ENCODE data around the gene ZNF322.
"Not testable (repeated sequence)": the region's sequence is repeated elsewhere in the genome, so short reads cannot be mapped to it uniquely, and the experiment has no call there.

The ZNF322 gene, protein sequence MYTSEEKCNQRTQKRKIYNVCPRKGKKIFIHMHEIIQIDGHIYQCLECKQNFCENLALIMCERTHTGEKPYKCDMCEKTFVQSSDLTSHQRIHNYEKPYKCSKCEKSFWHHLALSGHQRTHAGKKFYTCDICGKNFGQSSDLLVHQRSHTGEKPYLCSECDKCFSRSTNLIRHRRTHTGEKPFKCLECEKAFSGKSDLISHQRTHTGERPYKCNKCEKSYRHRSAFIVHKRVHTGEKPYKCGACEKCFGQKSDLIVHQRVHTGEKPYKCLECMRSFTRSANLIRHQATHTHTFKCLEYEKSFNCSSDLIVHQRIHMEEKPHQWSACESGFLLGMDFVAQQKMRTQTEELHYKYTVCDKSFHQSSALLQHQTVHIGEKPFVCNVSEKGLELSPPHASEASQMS

DNA sequence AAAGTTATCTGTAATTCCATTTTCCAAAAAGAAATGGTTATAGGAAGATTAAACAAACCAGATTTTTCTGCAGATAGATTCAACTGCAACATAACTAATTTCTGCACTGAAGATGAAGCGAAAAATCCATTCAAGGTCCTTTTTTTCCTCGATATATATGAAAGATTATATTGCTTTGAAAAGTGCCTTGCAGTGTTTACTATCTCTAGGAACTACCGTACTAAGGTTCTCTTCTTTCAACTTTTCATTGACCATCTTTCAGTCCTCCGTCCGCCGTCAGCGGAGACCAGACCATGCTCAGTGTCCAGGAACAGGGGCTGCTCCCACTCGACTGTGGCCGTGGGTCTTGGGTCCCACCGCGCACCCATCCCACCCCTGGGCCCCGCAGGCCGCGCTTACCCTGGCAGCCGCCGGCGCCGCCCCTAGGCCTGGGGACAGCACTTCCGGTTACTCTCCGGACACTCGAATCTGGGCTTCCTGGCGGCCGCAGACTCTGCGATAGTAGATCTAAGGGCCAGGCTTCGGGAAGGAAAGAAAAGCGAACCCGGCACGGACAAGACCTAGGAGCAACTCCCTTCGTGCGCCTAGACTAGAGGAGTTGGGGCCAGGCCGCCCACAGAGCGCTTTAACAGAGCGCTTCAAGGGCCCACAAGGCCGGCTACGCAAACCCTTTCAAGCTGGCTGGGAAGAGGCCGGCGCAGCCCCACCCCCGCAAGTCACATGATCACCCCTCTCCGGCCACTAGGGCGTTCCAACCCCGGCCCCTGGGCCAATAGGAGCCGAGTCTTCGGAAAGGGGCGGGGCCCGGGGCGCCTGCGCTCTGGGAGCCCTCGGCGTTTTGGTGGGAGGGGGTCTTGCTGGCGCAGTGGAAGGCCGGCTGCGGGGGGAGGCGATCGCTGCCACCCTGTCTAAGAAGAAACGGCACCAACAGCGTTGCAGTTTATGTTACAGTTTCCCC lies at the start of gene ZNF322:
ZNF322 (minus strand) TSS at position 705 of the 958 bp plus-strand sequence. CDS start 21,193 bp downstream, outside the sequence.
- peak; percentile 62 for DNase-seq (ENCODE audit: low read depth, low spot score)
- POLR2A ChIA-PET = no interaction called here
- peak within 1 kb of the TSS; percentile 88 for H3K4me3 ChIP-seq (ENCODE audit: low read depth, low read length)
- TF ChIP-seq, protein P1, sequence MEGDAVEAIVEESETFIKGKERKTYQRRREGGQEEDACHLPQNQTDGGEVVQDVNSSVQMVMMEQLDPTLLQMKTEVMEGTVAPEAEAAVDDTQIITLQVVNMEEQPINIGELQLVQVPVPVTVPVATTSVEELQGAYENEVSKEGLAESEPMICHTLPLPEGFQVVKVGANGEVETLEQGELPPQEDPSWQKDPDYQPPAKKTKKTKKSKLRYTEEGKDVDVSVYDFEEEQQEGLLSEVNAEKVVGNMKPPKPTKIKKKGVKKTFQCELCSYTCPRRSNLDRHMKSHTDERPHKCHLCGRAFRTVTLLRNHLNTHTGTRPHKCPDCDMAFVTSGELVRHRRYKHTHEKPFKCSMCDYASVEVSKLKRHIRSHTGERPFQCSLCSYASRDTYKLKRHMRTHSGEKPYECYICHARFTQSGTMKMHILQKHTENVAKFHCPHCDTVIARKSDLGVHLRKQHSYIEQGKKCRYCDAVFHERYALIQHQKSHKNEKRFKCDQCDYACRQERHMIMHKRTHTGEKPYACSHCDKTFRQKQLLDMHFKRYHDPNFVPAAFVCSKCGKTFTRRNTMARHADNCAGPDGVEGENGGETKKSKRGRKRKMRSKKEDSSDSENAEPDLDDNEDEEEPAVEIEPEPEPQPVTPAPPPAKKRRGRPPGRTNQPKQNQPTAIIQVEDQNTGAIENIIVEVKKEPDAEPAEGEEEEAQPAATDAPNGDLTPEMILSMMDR (IDR thresholded peaks at IDR 0.05; ENCODE audit: insufficient read depth, low read length, missing control alignments) = no peak
- CTCF ChIA-PET = interaction anchor here (1.0 to 1.4 kb wide), 3 partner anchors 52 to 468 kb away, joined by 3 read pairs; no protein-coding TSS in a partner anchor

DNA sequence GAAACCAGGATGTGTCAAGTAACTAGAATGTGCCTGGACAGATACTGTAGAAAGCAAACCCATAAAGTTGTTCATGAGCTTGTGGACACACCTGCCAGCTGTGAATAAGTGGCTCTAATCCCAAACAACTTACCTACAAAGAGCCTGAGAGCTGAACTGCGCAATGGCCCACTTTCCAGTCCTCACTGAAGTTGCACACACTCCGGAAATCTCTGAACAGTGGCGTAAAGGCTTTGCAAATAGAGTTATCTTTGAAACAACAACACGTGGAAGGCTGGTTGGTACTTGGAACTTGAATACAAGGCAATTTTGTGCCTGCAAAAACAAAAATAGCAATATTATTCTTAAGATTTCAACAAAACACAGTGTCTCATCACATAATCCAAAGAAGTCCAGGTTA lies 46.2 kb upstream of the ZNF322 start:
- DNase-seq (ENCODE audit: low read depth, low spot score); CTCF ChIA-PET; H3K4me3 ChIP-seq (ENCODE audit: low read depth, low read length); POLR2A ChIA-PET: not testable (repeated sequence)

DNA sequence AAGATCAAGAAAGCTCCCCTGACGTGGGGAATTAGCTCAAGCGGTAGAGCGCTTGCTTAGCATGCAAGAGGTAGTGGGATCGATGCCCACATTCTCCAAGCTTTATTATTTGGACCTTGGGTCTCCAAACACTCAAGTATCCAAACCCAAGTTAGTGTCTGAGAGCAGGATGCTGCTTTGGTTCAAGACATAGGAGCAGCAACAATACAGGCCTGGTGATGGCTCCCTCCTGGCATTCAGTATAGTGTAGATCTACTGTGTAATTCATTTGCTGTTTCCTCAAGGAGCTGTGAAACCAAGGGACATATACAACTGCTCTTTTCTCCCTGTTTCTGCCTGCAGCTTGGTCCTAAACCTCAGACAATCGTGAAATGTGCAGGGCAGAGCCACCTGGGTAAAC lies 45.8 kb upstream of the ZNF322 start:
- DNase-seq (ENCODE audit: low read depth, low spot score); H3K4me3 ChIP-seq (ENCODE audit: low read depth, low read length); POLR2A ChIA-PET; CTCF ChIA-PET: not testable (repeated sequence)

DNA sequence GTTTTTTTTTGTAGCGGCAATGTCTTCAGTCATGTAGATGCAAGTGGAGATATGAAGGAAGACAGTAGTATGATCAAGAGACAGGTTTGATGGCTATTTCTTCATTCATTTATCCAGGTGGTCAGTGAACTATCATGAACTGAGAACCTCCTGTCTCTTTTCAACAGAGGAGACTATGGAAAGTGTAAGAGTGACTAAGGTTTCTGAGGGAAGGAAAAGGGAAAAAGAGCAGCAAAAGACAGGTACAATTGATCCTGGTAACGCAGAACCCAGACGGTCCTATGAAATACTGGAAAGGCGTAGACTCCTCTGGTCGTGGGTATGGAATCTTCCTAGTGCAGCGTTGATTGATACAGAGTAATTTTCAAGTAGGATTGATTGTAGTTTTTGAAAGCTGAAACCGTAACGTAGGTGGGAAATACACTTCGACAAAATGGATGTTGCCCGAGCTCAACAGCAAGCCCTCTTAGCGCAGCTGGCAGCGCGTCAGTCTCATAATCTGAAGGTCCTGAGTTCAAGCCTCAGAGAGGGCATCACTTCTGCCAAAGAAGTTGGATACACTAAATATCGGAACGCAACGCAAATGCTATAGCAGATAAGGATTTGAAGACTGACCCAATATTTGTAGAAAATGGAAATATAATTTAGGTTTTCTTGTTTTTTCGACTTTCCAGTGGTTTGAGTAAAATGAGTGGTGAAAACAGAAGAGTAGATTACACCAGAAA lies 41.6 kb upstream of the ZNF322 start:
- DNase-seq (ENCODE audit: low read depth, low spot score); POLR2A ChIA-PET; CTCF ChIA-PET; H3K4me3 ChIP-seq (ENCODE audit: low read depth, low read length): not testable (repeated sequence)

DNA sequence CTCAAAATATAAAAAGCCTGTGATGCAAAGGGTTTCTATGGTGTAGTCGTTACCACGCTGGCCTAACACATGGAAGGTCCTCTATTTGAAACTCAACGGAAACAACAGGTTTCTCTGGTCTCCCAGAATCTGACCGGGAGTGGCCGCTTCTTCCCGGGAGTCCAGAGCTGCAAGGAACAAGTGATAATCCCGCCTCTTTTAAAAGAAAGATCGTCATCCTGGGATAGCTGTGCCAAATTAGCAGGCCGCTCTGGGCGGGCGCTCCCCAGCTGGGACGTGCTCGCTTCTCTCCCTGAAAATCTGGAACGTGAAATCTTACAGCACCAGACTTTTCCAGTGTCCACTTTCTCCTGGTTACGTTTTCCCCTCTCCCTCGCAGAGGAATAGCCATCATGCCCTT lies 38.0 kb upstream of the ZNF322 start:
- CTCF ChIA-PET; H3K4me3 ChIP-seq (ENCODE audit: low read depth, low read length); POLR2A ChIA-PET; DNase-seq (ENCODE audit: low read depth, low spot score): not testable (repeated sequence)

DNA sequence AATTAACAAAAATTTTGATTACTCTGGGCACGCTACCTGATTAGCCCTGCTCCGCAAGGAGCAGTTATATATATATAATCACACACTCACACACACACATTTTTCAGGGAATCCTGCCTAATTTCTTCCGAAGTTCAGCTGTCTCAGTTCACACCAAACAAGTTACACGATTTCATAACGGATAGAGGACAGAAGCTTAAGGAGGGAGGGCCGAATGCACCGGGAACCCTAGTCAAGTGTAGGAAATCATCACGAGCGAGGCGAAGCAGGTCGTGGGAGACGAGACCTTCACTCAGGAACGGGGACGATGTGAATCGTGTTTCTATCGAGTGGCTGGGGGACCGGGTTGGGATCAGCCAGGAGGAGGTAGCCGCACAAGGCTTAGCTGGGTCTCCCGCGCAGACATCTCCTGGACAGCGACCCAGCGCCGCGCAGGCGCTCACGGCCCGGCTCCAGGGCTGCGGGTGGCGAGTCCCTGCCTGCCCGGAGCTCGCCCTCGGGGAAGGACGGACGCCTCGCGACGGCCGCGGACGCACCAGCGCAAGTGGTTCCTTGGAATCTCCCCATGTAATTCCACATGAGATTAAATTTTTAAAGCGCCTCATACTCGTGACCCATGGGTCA lies 29.9 kb upstream of the ZNF322 start:
- CTCF ChIA-PET; POLR2A ChIA-PET; DNase-seq (ENCODE audit: low read depth, low spot score); H3K4me3 ChIP-seq (ENCODE audit: low read depth, low read length): not testable (repeated sequence)

DNA sequence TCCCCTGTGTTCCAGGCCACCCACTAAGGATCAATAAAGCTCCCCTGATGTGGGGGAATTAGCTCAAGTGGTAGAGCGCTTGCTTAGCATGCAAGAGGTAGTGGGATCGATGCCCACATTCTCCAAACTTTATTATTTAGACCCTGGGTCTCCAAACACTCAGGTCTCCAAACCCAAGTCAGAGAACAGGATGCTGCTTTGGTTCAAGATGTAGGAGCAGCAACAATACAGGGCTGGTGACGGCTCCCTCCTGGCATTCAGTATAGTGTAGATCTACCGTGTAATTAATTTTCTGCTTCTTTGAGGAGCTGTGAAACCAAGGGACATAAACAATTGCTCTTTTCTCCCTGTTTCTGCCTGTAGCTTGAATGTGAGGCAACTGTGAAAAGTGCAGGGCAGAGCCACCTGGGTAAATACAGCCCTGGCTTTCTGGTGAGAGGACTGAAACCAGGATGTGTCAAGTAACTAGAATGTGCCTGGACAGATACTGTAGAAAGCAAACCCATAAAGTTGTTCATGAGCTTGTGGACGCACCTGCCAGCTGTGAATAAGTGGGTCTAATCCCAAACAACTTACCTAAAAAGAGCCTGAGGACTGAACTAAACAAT lies 23.0 kb upstream of the ZNF322 start:
- H3K4me3 ChIP-seq (ENCODE audit: low read depth, low read length); POLR2A ChIA-PET; DNase-seq (ENCODE audit: low read depth, low spot score); CTCF ChIA-PET: not testable (repeated sequence)

DNA sequence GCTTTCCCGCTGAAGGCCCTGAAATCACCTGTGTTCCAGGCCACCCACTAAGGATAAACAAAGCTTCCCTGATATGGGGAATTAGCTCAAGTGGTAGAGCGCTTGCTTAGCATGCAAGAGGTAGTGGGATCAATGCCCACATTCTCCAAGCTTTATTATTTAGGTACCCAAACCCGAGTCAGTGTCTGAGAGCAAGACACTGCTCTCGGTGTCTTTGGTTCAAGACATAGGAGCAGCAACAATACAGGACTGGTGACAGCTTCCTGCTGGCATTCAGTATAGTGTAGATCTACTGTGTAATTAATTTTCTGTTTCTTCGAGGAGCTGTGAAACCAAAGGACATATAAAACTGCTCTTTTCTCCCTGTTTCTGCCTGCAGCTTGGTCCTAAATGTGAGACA lies 13.7 kb upstream of the ZNF322 start:
- H3K4me3 ChIP-seq (ENCODE audit: low read depth, low read length); CTCF ChIA-PET; POLR2A ChIA-PET; DNase-seq (ENCODE audit: low read depth, low spot score): not testable (repeated sequence)

DNA sequence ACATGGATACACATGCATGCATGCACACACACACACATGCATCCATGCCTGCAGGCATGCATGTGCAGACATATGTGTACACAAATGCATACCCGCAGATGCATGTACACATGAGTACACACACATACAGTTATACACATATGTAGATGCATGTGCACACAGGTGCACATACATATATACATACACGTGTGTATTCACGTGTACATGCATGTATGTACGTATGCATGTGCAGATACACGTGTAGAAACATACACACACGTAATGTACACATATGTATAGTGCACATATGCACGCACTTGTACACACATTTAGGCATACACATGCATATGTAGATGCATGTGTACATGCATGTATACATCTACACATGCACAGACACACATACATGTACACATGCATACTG lies 11.0 kb upstream of the ZNF322 start:
- POLR2A ChIA-PET; DNase-seq (ENCODE audit: low read depth, low spot score); CTCF ChIA-PET; H3K4me3 ChIP-seq (ENCODE audit: low read depth, low read length): not testable (repeated sequence)

DNA sequence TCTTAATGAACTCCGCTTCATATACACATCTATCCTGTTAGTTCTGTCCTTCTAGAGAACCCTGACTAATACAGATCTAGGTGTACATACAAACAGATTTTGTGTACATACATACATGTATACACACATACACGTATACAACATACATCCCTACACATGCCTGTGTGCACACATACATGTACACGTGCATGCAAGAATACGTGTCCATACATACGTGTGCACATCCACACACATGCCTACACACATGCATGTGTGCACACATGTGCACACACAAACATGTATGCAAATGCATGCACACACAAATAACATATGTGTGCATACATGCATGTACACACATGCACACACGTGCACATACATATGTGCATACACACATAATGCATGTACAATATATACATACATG lies 10.5 kb upstream of the ZNF322 start:
- H3K4me3 ChIP-seq (ENCODE audit: low read depth, low read length); CTCF ChIA-PET; POLR2A ChIA-PET; DNase-seq (ENCODE audit: low read depth, low spot score): not testable (repeated sequence)
